Mesodermal cell (in vitro differentiated cells): Measurements from ENCODE around the gene TBC1D23.

Experiments
- H3K27ac ChIP-seq: 2 replicates; pipeline ENCODE4 v1.7.0; 2013; ENCODE audit warnings: mild to moderate bottlenecking, low read depth, low read length, moderate library complexity; ENCODE audit not compliant: severe bottlenecking
- H3K36me3 ChIP-seq: 2 replicates; pipeline ENCODE4 v1.7.1; 2013; ENCODE audit warnings: mild to moderate bottlenecking, low read length, moderate library complexity; ENCODE audit not compliant: control insufficient read depth, insufficient read depth
- H3K4me1 ChIP-seq: one replicate; pipeline ENCODE4 v1.7.1; 2013; ENCODE audit warnings: mild to moderate bottlenecking, low read length; ENCODE audit not compliant: insufficient read depth, control insufficient read depth, poor library complexity, severe bottlenecking
- H3K4me3 ChIP-seq: 2 replicates; pipeline ENCODE4 v1.7.0; 2013; ENCODE audit warnings: low read length, control low read depth, mild to moderate bottlenecking; ENCODE audit not compliant: insufficient read depth, poor library complexity, severe bottlenecking; ENCODE audit errors: extremely low read depth
- H3K9me3 ChIP-seq: 2 replicates; pipeline ENCODE4 v1.7.1; 2013; ENCODE audit warnings: mild to moderate bottlenecking, low read length, moderate library complexity; ENCODE audit not compliant: control insufficient read depth
- WGBS, 2 experiments: methylation state at CpG; one replicate each; pipeline ENCODE4 v1.1.5; 2013; ENCODE audit warnings: missing lambda C conversion rate in 2 of 2; ENCODE audit not compliant: insufficient coverage in 2 of 2; 5-methylcytosine and 5-hydroxymethylcytosine counted together

The TBC1D23 gene

GRCh38 chr3:100295089-100295488, 34.3 kb downstream of the TBC1D23 start:
- H3K4me3 ChIP-seq = no peak overlapping the region
- WGBS, 2 experiments = no CpG with 5 or more reads among the region's 1 CpG
- no peak overlapping the region for H3K27ac ChIP-seq
- H3K4me1 ChIP-seq = no peaks in the 10 kb centered on the region
- H3K36me3 ChIP-seq = peaks cover 50% of the 10 kb centered on the region
- H3K9me3 ChIP-seq = no peaks in the 10 kb centered on the region

- 60% methylated on average over 1 of the region's 2 CpGs; no CpG with 5 or more reads in 1 of the 2 experiments for WGBS, 2 experiments
- no peak overlapping the region for H3K27ac ChIP-seq
- no peak overlapping the region for H3K4me3 ChIP-seq
- H3K4me1 ChIP-seq = no peaks in the 10 kb centered on the region
- H3K9me3 ChIP-seq = no peaks in the 10 kb centered on the region
- peaks cover 45% of the 10 kb centered on the region for H3K36me3 ChIP-seq
Observed at GRCh38 chr3:100297784-100298183, 37.0 kb downstream of the TBC1D23 start.

GRCh38 chr3:100299016-100299415, 38.2 kb downstream of the TBC1D23 start:
- H3K4me3 ChIP-seq = no peak overlapping the region
- peaks cover 42% of the 10 kb centered on the region for H3K36me3 ChIP-seq
- H3K9me3 ChIP-seq = no peaks in the 10 kb centered on the region
- H3K4me1 ChIP-seq = no peaks in the 10 kb centered on the region
- no peak overlapping the region for H3K27ac ChIP-seq
- 100% methylated on average over 1 of the region's 4 CpGs; no CpG with 5 or more reads in 1 of the 2 experiments for WGBS, 2 experiments

- Histone ChIP-seq H3K9me3 (no peaks in the 10 kb centered on the region), H3K4me3 (no peak overlapping the region), H3K27ac (no peak overlapping the region), H3K36me3 (peaks cover 13% of the 10 kb centered on the region), H3K4me1 (no peaks in the 10 kb centered on the region)
- 86% methylated on average over 1 of the region's 1 CpG; no CpG with 5 or more reads in 1 of the 2 experiments for WGBS, 2 experiments
Observed at GRCh38 chr3:100306695-100307094, 45.9 kb downstream of the TBC1D23 start.

GRCh38 chr3:100310355-100310965, 49.7 kb downstream of the TBC1D23 start:
- H3K36me3 ChIP-seq = peaks cover 9% of the 10 kb centered on the region
- no peaks in the 10 kb centered on the region for H3K4me1 ChIP-seq
- no peak overlapping the region for H3K4me3 ChIP-seq
- H3K9me3 ChIP-seq = no peaks in the 10 kb centered on the region
- WGBS, 2 experiments = 92 to 100% methylated on average over 2 to 3 of the region's 3 CpGs
- H3K27ac ChIP-seq = no peak overlapping the region

- no CpG with 5 or more reads among the region's 2 CpGs for WGBS, 2 experiments
- Histone ChIP-seq H3K4me1 (no peaks in the 10 kb centered on the region), H3K9me3 (no peaks in the 10 kb centered on the region), H3K36me3 (peaks cover 11% of the 10 kb centered on the region), H3K27ac (no peak overlapping the region), H3K4me3 (no peak overlapping the region)
Observed at GRCh38 chr3:100311011-100311410, 50.2 kb downstream of the TBC1D23 start.

- Histone ChIP-seq H3K4me3 (no peak overlapping the region), H3K4me1 (no peaks in the 10 kb centered on the region), H3K9me3 (no peaks in the 10 kb centered on the region), H3K27ac (no peak overlapping the region), H3K36me3 (peaks cover 17% of the 10 kb centered on the region)
- WGBS, 2 experiments = 78 to 80% methylated on average over 8 of the region's 8 CpGs
Observed at GRCh38 chr3:100316641-100317069, 55.9 kb downstream of the TBC1D23 start.

GRCh38 chr3:100317912-100318311, 57.1 kb downstream of the TBC1D23 start:
- WGBS, 2 experiments = no CpG with 5 or more reads among the region's 2 CpGs
- no peaks in the 10 kb centered on the region for H3K9me3 ChIP-seq
- peaks cover 17% of the 10 kb centered on the region for H3K36me3 ChIP-seq
- no peaks in the 10 kb centered on the region for H3K4me1 ChIP-seq
- no peak overlapping the region for H3K4me3 ChIP-seq
- no peak overlapping the region for H3K27ac ChIP-seq

- 100% methylated on average over 1 of the region's 2 CpGs; no CpG with 5 or more reads in 1 of the 2 experiments for WGBS, 2 experiments
- H3K9me3 ChIP-seq = no peaks in the 10 kb centered on the region
- H3K4me1 ChIP-seq = no peaks in the 10 kb centered on the region
- H3K4me3 ChIP-seq = no peak overlapping the region
- no peak overlapping the region for H3K27ac ChIP-seq
- peaks cover 20% of the 10 kb centered on the region for H3K36me3 ChIP-seq
Observed at GRCh38 chr3:100319951-100320350, 59.2 kb downstream of the TBC1D23 start.

GRCh38 chr3:100324044-100324443, 63.3 kb downstream of the TBC1D23 start:
- Histone ChIP-seq H3K27ac (no peak overlapping the region), H3K4me3 (no peak overlapping the region), H3K9me3 (peaks cover 9% of the 10 kb centered on the region), H3K4me1 (no peaks in the 10 kb centered on the region), H3K36me3 (peaks cover 38% of the 10 kb centered on the region)

GRCh38 chr3:100325827-100326226, 65.0 kb downstream of the TBC1D23 start:
- Histone ChIP-seq H3K9me3 (peaks cover 9% of the 10 kb centered on the region), H3K36me3 (peaks cover 30% of the 10 kb centered on the region), H3K27ac (no peak overlapping the region), H3K4me1 (no peaks in the 10 kb centered on the region), H3K4me3 (no peak overlapping the region)
